ENCODE results near the gene COG3. TPM values are rescaled to one million over a fixed set of nuclear protein-coding genes. Genes with fewer than 3 reads are reported as not detected.

Gene COG3
- total and polyA plus RNA-seq, 2 donors (not counting 3 experiments of a cell fraction or from before 2014, with no cell fraction given) = 18.9 to 27.0 TPM

DNA sequence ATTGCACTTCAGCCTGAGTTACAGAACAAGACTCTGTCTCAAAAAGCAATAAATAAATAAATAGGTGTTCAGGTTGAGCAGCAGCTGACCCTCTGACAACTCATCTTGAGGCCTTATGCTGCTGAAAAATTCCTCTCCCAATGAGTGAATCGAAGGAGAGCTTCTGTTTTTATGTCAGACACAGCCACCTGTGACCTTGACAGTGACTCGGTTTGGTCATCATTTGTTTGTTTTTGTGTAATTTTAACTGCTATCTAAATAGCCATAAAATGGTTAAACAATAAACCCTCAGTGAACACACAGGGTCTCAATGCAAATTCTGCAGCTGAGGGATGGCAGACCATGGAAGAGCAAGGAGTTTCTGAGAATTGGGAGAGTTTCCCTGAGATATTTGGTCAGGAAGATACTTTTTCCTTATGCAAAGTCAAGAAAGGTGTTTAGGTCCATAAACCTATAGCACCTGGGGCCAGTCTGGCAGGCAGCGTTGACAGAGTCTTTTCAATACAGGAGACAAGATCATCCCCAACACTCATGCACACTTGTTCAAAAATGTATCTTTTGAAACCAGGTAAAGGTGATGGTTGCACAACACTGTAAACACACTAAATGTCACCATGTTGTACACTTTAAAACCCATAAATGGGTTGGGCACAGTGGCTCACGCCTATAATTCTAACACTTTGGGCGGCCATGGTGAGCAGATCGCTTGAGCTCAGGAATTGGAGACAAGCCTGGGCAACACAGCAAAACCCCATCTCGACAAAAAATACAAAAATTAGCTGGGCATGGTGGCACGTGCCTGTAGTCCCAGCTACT lies 30.0 kb upstream of the COG3 start:
- no TSS peak for BruUV-seq (replicated peaks)
- FAIRE-seq = no peak
- dilution Hi-C loops (cut with MboI; ENCODE audit: extremely low pct_ligation_motif_present, low sequenced_read_pairs) = no loop called here
- intact Hi-C loops (cut with micrococcal nuclease) = no loop called here
- Histone ChIP-seq H3K9me3 (replicated peaks; ENCODE audit: control insufficient read depth, insufficient read depth, low read length) (no peaks in the 10 kb centered on the region), H4K20me1 (replicated peaks; ENCODE audit: control insufficient read depth, extremely low read depth, insufficient read depth, low read length) (no peaks in the 10 kb centered on the region), H3K4me2 (ENCODE audit: insufficient read depth, low read length) (no peak overlapping the region), H3K9ac (replicated peaks; ENCODE audit: extremely low read depth, insufficient read depth, low read length) (no peak overlapping the region), H3K79me2 (ENCODE audit: control insufficient read depth, insufficient read depth, low read length) (no peaks in the 10 kb centered on the region), H2AFZ (ENCODE audit: low read depth, low read length) (no peak overlapping the region), H3K9me1 (replicated peaks; ENCODE audit: control insufficient read depth, extremely low read depth, insufficient read depth, low read length) (no peaks in the 10 kb centered on the region), H3K27ac (ENCODE audit: insufficient read depth, low read depth, low read length) (no peak overlapping the region), H3K36me3 (ENCODE audit: control insufficient read depth in 2 of 2, extremely low read depth in 1 of 2, insufficient read depth in 2 of 2, low read length in 2 of 2) (no peaks in the 10 kb centered on the region), H3K4me1 (ENCODE audit: control insufficient read depth, extremely low read depth, insufficient read depth, low read length) (peaks cover under 1% of the 10 kb centered on the region), H3K27me3 (ENCODE audit: control insufficient read depth in 2 of 2, insufficient read depth in 2 of 2, low read length in 2 of 2) (no peaks in the 10 kb centered on the region), H3K4me3 (replicated peaks in 1 of 3; ENCODE audit: insufficient read depth in 1 of 3, low read depth in 1 of 3, low read length in 3 of 3) (no peak overlapping the region)
- no peak for DNase-seq (ENCODE audit: low read depth, low spot score)
- CTCF ChIA-PET = interaction anchor here (1.3 kb wide), 1 partner anchor 16 kb away, joined by 3 read pairs; no protein-coding TSS in a partner anchor
- TF ChIP-seq POLR2A (IDR thresholded peaks at IDR 0.05; ENCODE audit: low read depth, low read length) (no peak), CTCF (IDR thresholded peaks at IDR 0.05; ENCODE audit: extremely low read depth in 1 of 2, insufficient read depth in 1 of 2, low read depth in 1 of 2, low read length in 2 of 2) (no peak), JUN (IDR thresholded peaks at IDR 0.05; ENCODE audit: borderline replicate concordance, insufficient read depth, insufficient read length, low read depth) (no peak), GATA2 (IDR thresholded peaks at IDR 0.05; ENCODE audit: insufficient read depth, insufficient read length, low read depth, low read length) (no peak), POLR2AphosphoS5 (IDR thresholded peaks at IDR 0.05; ENCODE audit: insufficient read depth, low read depth, low read length) (no peak), MYC (IDR thresholded peaks at IDR 0.05; ENCODE audit: low read depth, low read length) (no peak), EZH2 (IDR thresholded peaks at IDR 0.05; ENCODE audit: borderline replicate concordance, low read depth, low read length, severe bottlenecking) (no peak), FOS (IDR thresholded peaks at IDR 0.05; ENCODE audit: borderline replicate concordance, insufficient read depth, low read length) (no peak)
- TF ChIP-seq, protein P1, sequence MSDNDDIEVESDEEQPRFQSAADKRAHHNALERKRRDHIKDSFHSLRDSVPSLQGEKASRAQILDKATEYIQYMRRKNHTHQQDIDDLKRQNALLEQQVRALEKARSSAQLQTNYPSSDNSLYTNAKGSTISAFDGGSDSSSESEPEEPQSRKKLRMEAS (IDR thresholded peaks at IDR 0.05; ENCODE audit: insufficient read depth, insufficient read length) = no peak
- POLR2A ChIA-PET = interaction anchor here (0.7 kb wide), 1 partner anchor 84 kb away, joined by 4 read pairs; no protein-coding TSS in a partner anchor
